ENCODE results near the gene PHLPP1.

DNA sequence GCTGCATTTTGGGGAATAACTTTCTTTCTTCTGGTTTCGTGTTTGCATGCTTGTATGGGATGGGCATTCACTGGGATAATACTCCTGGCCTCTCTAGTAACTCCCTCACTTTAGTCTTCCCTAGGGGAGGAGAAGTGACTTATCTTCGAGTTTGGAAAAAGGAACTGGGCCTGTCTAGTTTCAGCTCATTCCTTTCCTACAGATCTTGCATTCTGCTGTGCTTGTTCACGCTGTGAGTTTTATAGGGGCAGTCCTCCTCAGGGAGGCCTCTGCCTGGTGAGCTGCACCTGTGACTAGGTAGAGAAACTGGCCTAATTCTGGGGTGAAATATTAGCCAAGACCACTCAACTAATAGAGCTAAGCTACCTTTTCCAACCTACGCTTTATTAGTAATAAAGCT is 50.9 kb downstream of the PHLPP1 start:
- TF ChIP-seq, protein P1, sequence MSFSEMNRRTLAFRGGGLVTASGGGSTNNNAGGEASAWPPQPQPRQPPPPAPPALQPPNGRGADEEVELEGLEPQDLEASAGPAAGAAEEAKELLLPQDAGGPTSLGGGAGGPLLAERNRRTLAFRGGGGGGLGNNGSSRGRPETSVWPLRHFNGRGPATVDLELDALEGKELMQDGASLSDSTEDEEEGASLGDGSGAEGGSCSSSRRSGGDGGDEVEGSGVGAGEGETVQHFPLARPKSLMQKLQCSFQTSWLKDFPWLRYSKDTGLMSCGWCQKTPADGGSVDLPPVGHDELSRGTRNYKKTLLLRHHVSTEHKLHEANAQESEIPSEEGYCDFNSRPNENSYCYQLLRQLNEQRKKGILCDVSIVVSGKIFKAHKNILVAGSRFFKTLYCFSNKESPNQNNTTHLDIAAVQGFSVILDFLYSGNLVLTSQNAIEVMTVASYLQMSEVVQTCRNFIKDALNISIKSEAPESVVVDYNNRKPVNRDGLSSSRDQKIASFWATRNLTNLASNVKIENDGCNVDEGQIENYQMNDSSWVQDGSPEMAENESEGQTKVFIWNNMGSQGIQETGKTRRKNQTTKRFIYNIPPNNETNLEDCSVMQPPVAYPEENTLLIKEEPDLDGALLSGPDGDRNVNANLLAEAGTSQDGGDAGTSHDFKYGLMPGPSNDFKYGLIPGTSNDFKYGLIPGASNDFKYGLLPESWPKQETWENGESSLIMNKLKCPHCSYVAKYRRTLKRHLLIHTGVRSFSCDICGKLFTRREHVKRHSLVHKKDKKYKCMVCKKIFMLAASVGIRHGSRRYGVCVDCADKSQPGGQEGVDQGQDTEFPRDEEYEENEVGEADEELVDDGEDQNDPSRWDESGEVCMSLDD (tag by site-specific recombination; IDR thresholded peaks at IDR 0.05) = no peak
- no peak for TF ChIP-seq ZNF521 (tag by site-specific recombination; IDR thresholded peaks at IDR 0.05)
- TF ChIP-seq, protein P2, sequence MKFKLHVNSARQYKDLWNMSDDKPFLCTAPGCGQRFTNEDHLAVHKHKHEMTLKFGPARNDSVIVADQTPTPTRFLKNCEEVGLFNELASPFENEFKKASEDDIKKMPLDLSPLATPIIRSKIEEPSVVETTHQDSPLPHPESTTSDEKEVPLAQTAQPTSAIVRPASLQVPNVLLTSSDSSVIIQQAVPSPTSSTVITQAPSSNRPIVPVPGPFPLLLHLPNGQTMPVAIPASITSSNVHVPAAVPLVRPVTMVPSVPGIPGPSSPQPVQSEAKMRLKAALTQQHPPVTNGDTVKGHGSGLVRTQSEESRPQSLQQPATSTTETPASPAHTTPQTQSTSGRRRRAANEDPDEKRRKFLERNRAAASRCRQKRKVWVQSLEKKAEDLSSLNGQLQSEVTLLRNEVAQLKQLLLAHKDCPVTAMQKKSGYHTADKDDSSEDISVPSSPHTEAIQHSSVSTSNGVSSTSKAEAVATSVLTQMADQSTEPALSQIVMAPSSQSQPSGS (tag by site-specific recombination; IDR thresholded peaks at IDR 0.05; ENCODE audit: low read depth) = no peak
- TF ChIP-seq ZNF76 (tag by site-specific recombination; IDR thresholded peaks at IDR 0.05; ENCODE audit: borderline replicate concordance, low read depth) = no peak
- no peak for TF ChIP-seq REPIN1 (tag by site-specific recombination; IDR thresholded peaks at IDR 0.05; ENCODE audit: low read depth)
- TF ChIP-seq, protein P3, sequence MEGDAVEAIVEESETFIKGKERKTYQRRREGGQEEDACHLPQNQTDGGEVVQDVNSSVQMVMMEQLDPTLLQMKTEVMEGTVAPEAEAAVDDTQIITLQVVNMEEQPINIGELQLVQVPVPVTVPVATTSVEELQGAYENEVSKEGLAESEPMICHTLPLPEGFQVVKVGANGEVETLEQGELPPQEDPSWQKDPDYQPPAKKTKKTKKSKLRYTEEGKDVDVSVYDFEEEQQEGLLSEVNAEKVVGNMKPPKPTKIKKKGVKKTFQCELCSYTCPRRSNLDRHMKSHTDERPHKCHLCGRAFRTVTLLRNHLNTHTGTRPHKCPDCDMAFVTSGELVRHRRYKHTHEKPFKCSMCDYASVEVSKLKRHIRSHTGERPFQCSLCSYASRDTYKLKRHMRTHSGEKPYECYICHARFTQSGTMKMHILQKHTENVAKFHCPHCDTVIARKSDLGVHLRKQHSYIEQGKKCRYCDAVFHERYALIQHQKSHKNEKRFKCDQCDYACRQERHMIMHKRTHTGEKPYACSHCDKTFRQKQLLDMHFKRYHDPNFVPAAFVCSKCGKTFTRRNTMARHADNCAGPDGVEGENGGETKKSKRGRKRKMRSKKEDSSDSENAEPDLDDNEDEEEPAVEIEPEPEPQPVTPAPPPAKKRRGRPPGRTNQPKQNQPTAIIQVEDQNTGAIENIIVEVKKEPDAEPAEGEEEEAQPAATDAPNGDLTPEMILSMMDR (tag by site-specific recombination; IDR thresholded peaks at IDR 0.05) = no peak
- TF ChIP-seq, protein P4, sequence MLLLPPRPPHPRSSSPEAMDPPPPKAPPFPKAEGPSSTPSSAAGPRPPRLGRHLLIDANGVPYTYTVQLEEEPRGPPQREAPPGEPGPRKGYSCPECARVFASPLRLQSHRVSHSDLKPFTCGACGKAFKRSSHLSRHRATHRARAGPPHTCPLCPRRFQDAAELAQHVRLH (tag by site-specific recombination; IDR thresholded peaks at IDR 0.05) = no peak
- no peak for TF ChIP-seq ZBTB7A (tag by site-specific recombination; IDR thresholded peaks at IDR 0.05; ENCODE audit: low read depth)
- TF ChIP-seq, protein P5, sequence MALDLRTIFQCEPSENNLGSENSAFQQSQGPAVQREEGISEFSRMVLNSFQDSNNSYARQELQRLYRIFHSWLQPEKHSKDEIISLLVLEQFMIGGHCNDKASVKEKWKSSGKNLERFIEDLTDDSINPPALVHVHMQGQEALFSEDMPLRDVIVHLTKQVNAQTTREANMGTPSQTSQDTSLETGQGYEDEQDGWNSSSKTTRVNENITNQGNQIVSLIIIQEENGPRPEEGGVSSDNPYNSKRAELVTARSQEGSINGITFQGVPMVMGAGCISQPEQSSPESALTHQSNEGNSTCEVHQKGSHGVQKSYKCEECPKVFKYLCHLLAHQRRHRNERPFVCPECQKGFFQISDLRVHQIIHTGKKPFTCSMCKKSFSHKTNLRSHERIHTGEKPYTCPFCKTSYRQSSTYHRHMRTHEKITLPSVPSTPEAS (tag by site-specific recombination; IDR thresholded peaks at IDR 0.05) = no peak
- no peak for TF ChIP-seq ZFHX2 (tag by site-specific recombination; conservative IDR thresholded peaks at IDR 0.05)
